ENCODE data around the gene SOX21. TPM values are rescaled to one million over a fixed set of nuclear protein-coding genes. Genes with fewer than 3 reads are reported as not detected.
A peak's percentile ranks its signal among the peaks of the same experiment; 100 is the strongest.

The SOX21 gene
- total RNA-seq, 1 donor from 2014 or later: 61.1 TPM

DNA sequence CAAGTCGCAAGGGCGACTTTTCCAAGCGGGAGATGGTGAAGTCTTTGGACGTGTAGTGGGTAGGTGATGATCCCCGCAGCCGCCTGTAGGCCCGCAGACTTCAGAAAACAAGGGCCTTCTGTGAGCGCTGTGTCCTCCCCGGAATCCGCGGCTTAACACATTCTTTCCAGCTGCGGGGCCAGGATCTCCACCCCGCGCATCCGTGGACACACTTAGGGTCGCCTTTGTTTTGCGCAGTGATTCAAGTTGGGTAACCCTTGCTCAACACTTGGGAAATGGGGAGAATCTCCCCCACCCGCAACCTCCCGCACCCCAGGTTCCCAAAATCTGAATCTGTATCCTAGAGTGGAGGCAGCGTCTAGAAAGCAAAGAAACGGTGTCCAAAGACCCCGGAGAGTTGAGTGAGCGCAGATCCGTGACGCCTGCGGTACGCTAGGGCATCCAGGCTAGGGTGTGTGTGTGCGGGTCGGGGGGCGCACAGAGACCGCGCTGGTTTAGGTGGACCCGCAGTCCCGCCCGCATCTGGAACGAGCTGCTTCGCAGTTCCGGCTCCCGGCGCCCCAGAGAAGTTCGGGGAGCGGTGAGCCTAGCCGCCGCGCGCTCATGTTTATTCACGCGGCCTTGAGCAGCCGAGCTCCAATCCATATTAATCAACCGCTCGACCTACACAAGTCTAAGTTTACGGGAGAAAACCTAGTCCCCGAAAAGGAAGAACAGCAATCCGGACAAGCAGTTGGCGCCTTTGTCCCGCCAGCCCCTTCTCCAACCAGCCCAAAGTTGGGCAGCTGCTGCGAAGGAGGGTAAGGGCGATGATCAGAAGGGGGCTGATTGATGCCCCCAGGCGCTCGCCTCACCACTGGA, 9.9 kb downstream of the SOX21 start:
- Mint-ChIP-seq H3K9me3 (ENCODE audit: low read depth) (no peaks in the 10 kb centered on the region), H3K27me3 (peaks cover 91% of the 10 kb centered on the region), H3K4me3 (ENCODE audit: low read depth) (peak overlapping the region; percentile 54), H3K36me3 (ENCODE audit: insufficient read depth) (no peaks in the 10 kb centered on the region), H3K4me1 (ENCODE audit: low read depth) (peaks cover 16% of the 10 kb centered on the region), H3K27ac (no peak overlapping the region)
- TF ChIP-seq, protein P1, sequence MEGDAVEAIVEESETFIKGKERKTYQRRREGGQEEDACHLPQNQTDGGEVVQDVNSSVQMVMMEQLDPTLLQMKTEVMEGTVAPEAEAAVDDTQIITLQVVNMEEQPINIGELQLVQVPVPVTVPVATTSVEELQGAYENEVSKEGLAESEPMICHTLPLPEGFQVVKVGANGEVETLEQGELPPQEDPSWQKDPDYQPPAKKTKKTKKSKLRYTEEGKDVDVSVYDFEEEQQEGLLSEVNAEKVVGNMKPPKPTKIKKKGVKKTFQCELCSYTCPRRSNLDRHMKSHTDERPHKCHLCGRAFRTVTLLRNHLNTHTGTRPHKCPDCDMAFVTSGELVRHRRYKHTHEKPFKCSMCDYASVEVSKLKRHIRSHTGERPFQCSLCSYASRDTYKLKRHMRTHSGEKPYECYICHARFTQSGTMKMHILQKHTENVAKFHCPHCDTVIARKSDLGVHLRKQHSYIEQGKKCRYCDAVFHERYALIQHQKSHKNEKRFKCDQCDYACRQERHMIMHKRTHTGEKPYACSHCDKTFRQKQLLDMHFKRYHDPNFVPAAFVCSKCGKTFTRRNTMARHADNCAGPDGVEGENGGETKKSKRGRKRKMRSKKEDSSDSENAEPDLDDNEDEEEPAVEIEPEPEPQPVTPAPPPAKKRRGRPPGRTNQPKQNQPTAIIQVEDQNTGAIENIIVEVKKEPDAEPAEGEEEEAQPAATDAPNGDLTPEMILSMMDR (IDR thresholded peaks at IDR 0.05; ENCODE audit: unreplicated experiment): no peak
- no peak for DNase-seq (ENCODE audit: low spot score, unreplicated experiment)

DNA sequence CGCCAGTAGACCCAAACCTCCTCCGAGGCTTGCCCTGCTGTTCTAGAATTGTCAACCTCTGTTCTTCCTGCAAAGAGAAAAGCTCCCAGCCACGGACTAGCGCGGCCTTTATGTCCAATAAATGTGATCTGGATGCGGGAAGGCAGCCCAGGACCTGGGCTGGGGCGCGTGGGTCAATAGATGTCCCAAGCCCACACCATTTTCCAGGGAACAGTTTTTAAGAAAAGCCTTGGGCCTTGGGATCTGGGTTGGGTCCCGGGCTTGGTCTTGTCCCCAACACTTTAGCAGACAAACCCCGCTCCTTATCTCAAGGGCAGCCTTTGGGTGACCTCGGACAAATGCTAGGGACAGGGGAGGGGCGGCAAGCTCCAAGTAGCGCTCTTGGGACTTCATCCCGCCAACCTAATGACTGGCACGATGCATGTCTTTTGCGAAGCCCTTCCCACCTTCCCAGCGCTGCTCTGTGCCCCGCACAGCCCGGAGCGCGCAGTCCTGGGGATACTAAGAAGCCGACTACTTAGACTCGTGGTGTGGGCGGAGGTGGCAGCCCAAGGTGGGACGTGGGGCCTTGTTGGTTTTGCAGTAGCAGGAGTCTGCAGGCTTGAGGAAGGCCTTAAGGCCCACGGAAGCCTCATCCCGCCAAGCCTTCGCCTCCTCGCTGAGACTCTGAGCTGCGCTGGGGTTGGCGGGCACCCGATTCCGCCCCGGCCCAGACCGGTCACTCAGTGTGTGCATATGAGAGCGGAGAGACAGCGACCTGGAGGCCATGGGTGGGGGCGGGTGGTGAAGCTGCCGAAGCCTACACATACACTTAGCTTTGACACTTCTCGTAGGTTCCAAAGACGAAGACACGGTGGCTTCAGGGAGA, 10.8 kb downstream of the SOX21 start:
- TF ChIP-seq, protein P1 (IDR thresholded peaks at IDR 0.05; ENCODE audit: unreplicated experiment): no peak
- peaks cover 14% of the 10 kb centered on the region for H3K4me1 Mint-ChIP-seq (ENCODE audit: low read depth)
- peaks cover 89% of the 10 kb centered on the region for H3K27me3 Mint-ChIP-seq
- no peak overlapping the region for H3K4me3 Mint-ChIP-seq (ENCODE audit: low read depth)
- no peak for DNase-seq (ENCODE audit: low spot score, unreplicated experiment)
- no peaks in the 10 kb centered on the region for H3K36me3 Mint-ChIP-seq (ENCODE audit: insufficient read depth)
- no peaks in the 10 kb centered on the region for H3K9me3 Mint-ChIP-seq (ENCODE audit: low read depth)
- no peak overlapping the region for H3K27ac Mint-ChIP-seq

DNA sequence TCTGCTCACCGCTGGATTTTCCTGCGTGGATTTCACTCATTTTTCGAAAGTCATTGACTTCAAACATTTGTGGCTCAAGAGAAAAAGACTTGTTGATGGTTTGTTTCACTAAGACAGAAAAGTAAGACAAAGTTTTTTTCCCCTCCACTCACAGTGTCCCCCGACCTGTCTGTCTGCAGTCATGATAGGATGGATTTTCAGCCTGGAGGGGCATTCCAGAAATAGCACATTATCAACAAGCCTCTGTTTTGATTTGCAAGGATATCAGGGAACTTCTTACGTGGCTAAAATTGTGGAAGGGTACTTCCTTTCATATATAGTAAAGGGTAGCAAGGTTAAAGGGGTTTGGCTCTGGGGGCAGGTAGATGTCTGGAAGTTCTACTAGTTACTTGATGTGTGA, 11.8 kb downstream of the SOX21 start:
- Mint-ChIP-seq H3K9me3 (ENCODE audit: low read depth) (no peaks in the 10 kb centered on the region), H3K4me1 (ENCODE audit: low read depth) (peaks cover 10% of the 10 kb centered on the region), H3K27ac (no peak overlapping the region), H3K4me3 (ENCODE audit: low read depth) (no peak overlapping the region), H3K27me3 (peaks cover 81% of the 10 kb centered on the region), H3K36me3 (ENCODE audit: insufficient read depth) (no peaks in the 10 kb centered on the region)
- TF ChIP-seq, protein P1 (IDR thresholded peaks at IDR 0.05; ENCODE audit: unreplicated experiment): no peak
- no peak for DNase-seq (ENCODE audit: low spot score, unreplicated experiment)

DNA sequence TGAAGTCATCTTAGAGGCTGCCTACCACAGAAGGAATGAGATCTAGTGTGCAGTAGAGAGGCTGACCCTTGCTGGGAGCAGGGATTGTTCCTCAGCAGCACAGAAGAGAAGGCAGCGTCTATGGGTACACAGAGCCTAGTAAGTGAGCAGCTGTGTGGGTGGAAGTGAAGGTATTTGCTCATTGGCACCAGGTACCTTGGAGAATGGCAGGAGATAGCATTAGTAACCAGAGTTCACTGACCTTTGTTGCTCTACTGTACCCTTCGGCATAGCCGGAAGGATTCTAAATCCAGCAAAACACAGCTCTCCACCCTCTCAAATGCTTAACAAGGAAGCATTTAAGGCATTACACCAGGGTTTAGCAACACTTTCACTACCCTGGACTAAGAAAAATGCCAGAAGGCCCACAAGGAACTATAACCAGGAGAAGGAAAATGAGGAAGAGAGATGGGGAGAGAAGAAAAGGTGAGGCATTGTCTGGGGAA, 12.3 kb downstream of the SOX21 start:
- no peak overlapping the region for H3K27ac Mint-ChIP-seq
- no peaks in the 10 kb centered on the region for H3K36me3 Mint-ChIP-seq (ENCODE audit: insufficient read depth)
- H3K9me3 Mint-ChIP-seq (ENCODE audit: low read depth): no peaks in the 10 kb centered on the region
- TF ChIP-seq, protein P1 (IDR thresholded peaks at IDR 0.05; ENCODE audit: unreplicated experiment): no peak
- H3K4me3 Mint-ChIP-seq (ENCODE audit: low read depth): no peak overlapping the region
- H3K4me1 Mint-ChIP-seq (ENCODE audit: low read depth): peaks cover 10% of the 10 kb centered on the region
- H3K27me3 Mint-ChIP-seq: peaks cover 77% of the 10 kb centered on the region
- no peak for DNase-seq (ENCODE audit: low spot score, unreplicated experiment)

DNA sequence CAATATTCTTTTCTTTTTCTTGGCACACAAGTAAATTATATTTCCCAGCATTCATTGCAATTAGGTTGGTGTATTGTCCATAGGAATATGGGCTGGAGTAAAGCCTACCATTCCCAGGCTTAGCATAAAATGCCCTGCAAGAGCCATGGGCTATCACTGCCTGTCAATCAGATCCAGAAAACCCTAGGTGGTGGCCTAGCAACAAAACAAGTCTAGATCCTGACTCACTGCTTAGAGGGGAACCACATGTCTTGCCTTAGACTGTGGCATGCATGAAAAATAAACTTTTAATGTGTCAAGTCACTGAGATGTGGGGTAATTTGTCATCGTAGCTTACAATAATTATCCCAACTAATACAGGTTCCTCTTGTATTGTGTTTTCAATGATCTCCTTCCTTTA, 16.2 kb downstream of the SOX21 start:
- Mint-ChIP-seq H3K27ac (no peak overlapping the region), H3K4me3 (ENCODE audit: low read depth) (no peak overlapping the region), H3K27me3 (peaks cover 62% of the 10 kb centered on the region), H3K4me1 (ENCODE audit: low read depth) (no peaks in the 10 kb centered on the region), H3K36me3 (ENCODE audit: insufficient read depth) (no peaks in the 10 kb centered on the region), H3K9me3 (ENCODE audit: low read depth) (no peaks in the 10 kb centered on the region)
- TF ChIP-seq, protein P1 (IDR thresholded peaks at IDR 0.05; ENCODE audit: unreplicated experiment): no peak
- no peak for DNase-seq (ENCODE audit: low spot score, unreplicated experiment)
